ENCODE results near the gene MSTO1.

- TF ChIP-seq CTCF (IDR thresholded peaks at IDR 0.05) (no peak), ZFX (IDR thresholded peaks at IDR 0.05; ENCODE audit: borderline replicate concordance) (no peak)
Measured at GRCh38 chr1:155646307-155646706, 36.3 kb downstream of the MSTO1 start.

Data from 22Rv1 (cell line).